GM19023 (cell line): ENCODE data around the gene SLC38A10.

ENCODE experiments used
- ATAC-seq: cut with Tn5 transposase; IDR thresholded peaks from one replicate; pipeline ENCODE4 v1.9.1; 2021; ENCODE audit warnings: mild to moderate bottlenecking, moderate library complexity; ENCODE audit not compliant: unreplicated experiment

The SLC38A10 gene

GRCh38 chr17:81244358-81245023, 50.6 kb downstream of the SLC38A10 start:
- ATAC-seq: no peak

- no peak for ATAC-seq
Measured at GRCh38 chr17:81243333-81243664, 51.8 kb downstream of the SLC38A10 start.

- no peak for ATAC-seq
Measured at GRCh38 chr17:81242421-81243332, 52.4 kb downstream of the SLC38A10 start.

- no peak for ATAC-seq
Measured at GRCh38 chr17:81241648-81242420, 53.3 kb downstream of the SLC38A10 start.

- ATAC-seq: no peak
Measured at GRCh38 chr17:81241203-81241602, 53.9 kb downstream of the SLC38A10 start.

GRCh38 chr17:81240761-81241160, 54.3 kb downstream of the SLC38A10 start:
- ATAC-seq: no peak

GRCh38 chr17:81239714-81240555, 55.2 kb downstream of the SLC38A10 start:
- ATAC-seq: no peak

- peak; percentile 94 for ATAC-seq
Measured at GRCh38 chr17:81238815-81239713, 56.0 kb downstream of the SLC38A10 start, which contains the start of the genes NDUFAF8 and TEPSIN. Gene NDUFAF8, plus strand, starts transcription at chr17:81239318. Its CDS starts 46 bp downstream, at chr17:81239364. Gene TEPSIN, minus strand, starts transcription at chr17:81239055. Its CDS starts 22 bp downstream, at chr17:81239033.

- no peak for ATAC-seq
Measured at GRCh38 chr17:81238490-81238814, 56.7 kb downstream of the SLC38A10 start.

- ATAC-seq: no peak
Measured at GRCh38 chr17:81237591-81238489, 57.3 kb downstream of the SLC38A10 start.

- ATAC-seq: no peak
Measured at GRCh38 chr17:81236784-81237183, 58.3 kb downstream of the SLC38A10 start.

GRCh38 chr17:81235822-81236740, 59.0 kb downstream of the SLC38A10 start:
- no peak for ATAC-seq

- ATAC-seq: no peak
Measured at GRCh38 chr17:81234940-81235821, 59.9 kb downstream of the SLC38A10 start.

GRCh38 chr17:81234506-81234855, 60.6 kb downstream of the SLC38A10 start:
- ATAC-seq: no peak

- ATAC-seq: no peak
Measured at GRCh38 chr17:81233811-81234505, 61.1 kb downstream of the SLC38A10 start.

GRCh38 chr17:81233316-81233715, 61.8 kb downstream of the SLC38A10 start:
- ATAC-seq: no peak
